ENCODE data around the gene WDR70.
"Not testable (repeated sequence)": the region's sequence is repeated elsewhere in the genome, so short reads cannot be mapped to it uniquely, and the experiment has no call there.

Gene WDR70

GRCh38 chr5:37517686-37518085 is 138.6 kb downstream of the WDR70 start:
- DNase-seq (ENCODE audit: low read depth) = no peak

GRCh38 chr5:37518356-37518755 is 139.2 kb downstream of the WDR70 start:
- not testable (repeated sequence) for DNase-seq (ENCODE audit: low read depth)

GRCh38 chr5:37519304-37519703 is 140.2 kb downstream of the WDR70 start:
- DNase-seq (ENCODE audit: low read depth) = no peak

- DNase-seq (ENCODE audit: low read depth) = no peak
Measured at GRCh38 chr5:37519807-37520206, 140.7 kb downstream of the WDR70 start.

GRCh38 chr5:37520811-37521210 is 141.7 kb downstream of the WDR70 start:
- DNase-seq (ENCODE audit: low read depth) = no peak

- DNase-seq (ENCODE audit: low read depth) = no peak
Measured at GRCh38 chr5:37532976-37533740, 154.0 kb downstream of the WDR70 start.

- no peak for DNase-seq (ENCODE audit: low read depth)
Measured at GRCh38 chr5:37533851-37534250, 154.7 kb downstream of the WDR70 start.

- no peak for DNase-seq (ENCODE audit: low read depth)
Measured at GRCh38 chr5:37539459-37539858, 160.3 kb downstream of the WDR70 start.

GRCh38 chr5:37543216-37543615 is 164.1 kb downstream of the WDR70 start:
- no peak for DNase-seq (ENCODE audit: low read depth)

GRCh38 chr5:37549411-37549810 is 170.3 kb downstream of the WDR70 start:
- DNase-seq (ENCODE audit: low read depth) = no peak

- no peak for DNase-seq (ENCODE audit: low read depth)
Measured at GRCh38 chr5:37552161-37552560, 173.0 kb downstream of the WDR70 start.

GRCh38 chr5:37552770-37553719 is 173.9 kb downstream of the WDR70 start:
- no peak for DNase-seq (ENCODE audit: low read depth)

- no peak for DNase-seq (ENCODE audit: low read depth)
Measured at GRCh38 chr5:37553720-37554404, 174.7 kb downstream of the WDR70 start.

GRCh38 chr5:37554405-37554739 is 175.3 kb downstream of the WDR70 start:
- DNase-seq (ENCODE audit: low read depth) = no peak

GRCh38 chr5:37554938-37555337 is 175.8 kb downstream of the WDR70 start:
- no peak for DNase-seq (ENCODE audit: low read depth)

GRCh38 chr5:37557734-37558293 is 178.7 kb downstream of the WDR70 start:
- no peak for DNase-seq (ENCODE audit: low read depth)

- no peak for DNase-seq (ENCODE audit: low read depth)
Measured at GRCh38 chr5:37565062-37565670, 186.0 kb downstream of the WDR70 start.

GRCh38 chr5:37567566-37567965 is 188.4 kb downstream of the WDR70 start:
- no peak for DNase-seq (ENCODE audit: low read depth)

- DNase-seq (ENCODE audit: low read depth) = no peak
Measured at GRCh38 chr5:37568018-37568753, 189.1 kb downstream of the WDR70 start.

- DNase-seq (ENCODE audit: low read depth) = no peak
Measured at GRCh38 chr5:37568893-37569292, 189.8 kb downstream of the WDR70 start.

- no peak for DNase-seq (ENCODE audit: low read depth)
Measured at GRCh38 chr5:37569466-37569865, 190.3 kb downstream of the WDR70 start.

All from T follicular helper cell (primary cell).